GM19025 (cell line): Measurements from ENCODE around the gene OR2Z1.

ENCODE experiments used
- ATAC-seq: cut with Tn5 transposase; IDR thresholded peaks from one replicate; pipeline ENCODE4 v1.9.1; 2021; ENCODE audit warnings: mild to moderate bottlenecking, low read depth, moderate library complexity; ENCODE audit not compliant: unreplicated experiment

The OR2Z1 gene, protein sequence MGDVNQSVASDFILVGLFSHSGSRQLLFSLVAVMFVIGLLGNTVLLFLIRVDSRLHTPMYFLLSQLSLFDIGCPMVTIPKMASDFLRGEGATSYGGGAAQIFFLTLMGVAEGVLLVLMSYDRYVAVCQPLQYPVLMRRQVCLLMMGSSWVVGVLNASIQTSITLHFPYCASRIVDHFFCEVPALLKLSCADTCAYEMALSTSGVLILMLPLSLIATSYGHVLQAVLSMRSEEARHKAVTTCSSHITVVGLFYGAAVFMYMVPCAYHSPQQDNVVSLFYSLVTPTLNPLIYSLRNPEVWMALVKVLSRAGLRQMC

DNA sequence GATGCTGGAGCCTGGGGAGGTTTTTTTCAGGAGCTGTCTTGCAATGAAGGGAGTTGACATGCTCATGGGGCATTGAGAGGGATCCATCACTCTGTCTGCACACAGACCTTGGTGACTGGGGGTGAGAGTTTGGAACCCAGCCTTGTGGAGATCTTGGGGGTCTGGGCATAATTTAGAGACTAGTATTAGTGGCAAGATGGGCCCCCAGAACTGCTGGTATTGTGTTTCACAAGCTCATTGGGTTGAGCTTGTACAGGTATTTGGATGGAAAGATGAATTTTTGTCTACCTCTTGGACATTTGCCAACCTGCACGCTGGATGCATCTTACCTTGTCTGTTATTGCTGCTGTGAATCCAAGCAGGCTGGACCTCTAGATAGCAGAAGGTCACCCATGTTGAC, at the start of gene OR2Z1:
TSS of gene OR2Z1 (plus strand) at position 301 of the 400 bp plus-strand sequence. CDS start 9,395 bp downstream, outside the sequence.
- ATAC-seq = no peak

DNA sequence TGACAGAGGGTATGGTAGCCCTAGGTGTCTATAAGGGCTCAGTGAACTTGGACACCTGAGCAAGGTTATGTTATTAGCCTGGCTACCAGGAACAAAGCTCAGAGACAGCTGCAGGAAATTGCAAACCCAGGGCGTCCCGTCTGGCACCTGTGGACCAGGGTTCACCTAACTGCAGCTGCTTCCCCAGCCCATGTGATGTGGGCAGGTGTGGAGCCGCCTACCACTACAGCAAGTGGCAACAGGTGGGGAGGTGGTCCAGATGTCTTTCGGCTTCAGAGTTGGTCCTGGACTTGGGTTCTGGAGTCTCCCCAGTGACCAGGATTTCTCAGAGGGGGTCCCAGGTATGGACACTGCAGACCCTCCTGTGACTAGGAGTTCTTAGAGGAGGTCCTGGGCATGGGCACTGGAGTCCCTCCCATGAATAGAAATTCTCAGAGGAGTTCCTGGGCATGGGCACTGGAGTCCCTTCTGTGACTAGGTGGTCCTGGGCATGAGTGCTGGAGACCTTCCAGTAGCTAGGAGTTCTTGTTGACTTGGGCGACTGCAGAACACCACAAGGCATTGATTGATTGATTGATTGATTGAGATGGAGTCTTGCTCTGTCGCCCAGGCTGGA, 48.0 kb upstream of the OR2Z1 start:
- no peak for ATAC-seq

DNA sequence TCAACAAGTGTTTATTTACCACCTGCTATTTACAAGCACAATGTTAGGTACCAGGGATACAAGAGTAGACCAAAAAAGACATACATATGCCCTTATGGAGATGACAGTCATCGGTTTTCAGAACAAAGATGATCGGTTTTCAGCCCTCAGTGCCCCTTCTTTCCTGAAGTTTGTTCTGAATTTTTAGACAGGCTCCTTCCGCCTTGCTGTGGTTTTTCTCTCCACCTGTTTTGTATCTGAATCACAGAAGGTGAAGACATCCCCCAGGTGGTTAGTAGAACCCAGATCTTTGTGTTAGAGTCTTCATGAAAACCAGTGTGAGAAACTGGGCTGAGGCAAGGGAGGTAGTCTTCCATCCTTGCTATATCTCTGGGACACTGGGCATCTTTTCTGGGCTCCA, 46.4 kb upstream of the OR2Z1 start:
- ATAC-seq = no peak

DNA sequence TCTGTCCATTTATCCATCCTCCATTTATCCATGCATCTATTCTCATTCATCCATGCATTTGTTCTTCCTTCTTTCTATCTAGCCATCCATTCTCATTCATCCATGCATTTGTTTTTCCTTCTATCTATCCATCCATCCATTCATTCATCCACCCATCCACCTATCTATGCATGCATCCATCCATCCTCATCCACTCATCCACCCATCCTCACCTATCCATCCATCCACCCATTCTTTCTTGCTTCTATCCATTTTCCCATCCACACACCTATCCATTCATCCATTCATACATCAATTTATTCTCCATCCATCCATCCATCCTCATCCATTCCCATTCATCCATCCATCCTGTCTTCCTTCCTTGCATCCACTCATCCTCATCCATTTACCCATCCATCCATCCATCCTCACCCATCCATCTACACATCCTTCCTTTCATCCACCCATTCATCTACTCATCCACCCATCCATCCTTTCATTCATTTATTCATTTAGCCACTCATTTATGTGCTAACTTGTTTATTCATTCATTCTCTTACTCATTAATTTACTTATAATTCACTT, 43.1 kb upstream of the OR2Z1 start:
- no peak for ATAC-seq

DNA sequence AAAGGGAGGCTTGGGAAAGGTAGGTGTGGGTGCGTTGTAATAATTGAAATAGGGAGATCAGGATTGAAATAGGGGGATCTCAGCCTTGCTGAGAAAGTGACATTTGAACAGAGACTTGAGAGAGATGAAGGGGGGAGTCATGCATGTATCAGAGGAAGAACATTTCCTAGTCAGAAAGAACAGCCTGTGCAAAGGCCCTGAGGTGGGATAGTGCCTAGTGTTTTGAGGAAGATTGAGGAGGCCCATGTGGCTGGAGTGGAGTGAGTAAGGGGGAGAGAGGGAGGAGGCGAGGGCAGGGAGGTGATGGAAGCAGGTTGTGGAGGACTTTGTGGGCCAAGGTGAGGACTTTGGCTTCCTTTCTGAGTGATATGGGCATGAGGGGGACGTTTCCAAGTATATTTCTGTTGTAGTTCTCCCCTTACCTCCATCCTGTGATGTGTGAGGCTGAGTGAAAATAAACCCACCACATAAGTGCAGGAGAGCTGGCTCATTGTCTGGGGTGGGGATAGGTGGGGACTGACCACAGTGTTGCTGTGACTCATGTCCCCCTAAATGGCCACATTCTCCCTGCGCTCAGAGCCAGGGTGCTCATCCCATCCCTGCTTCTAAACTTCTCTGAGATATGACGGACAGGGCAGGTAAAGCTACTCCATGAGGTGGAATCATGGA, 40.6 kb upstream of the OR2Z1 start:
- ATAC-seq = no peak

DNA sequence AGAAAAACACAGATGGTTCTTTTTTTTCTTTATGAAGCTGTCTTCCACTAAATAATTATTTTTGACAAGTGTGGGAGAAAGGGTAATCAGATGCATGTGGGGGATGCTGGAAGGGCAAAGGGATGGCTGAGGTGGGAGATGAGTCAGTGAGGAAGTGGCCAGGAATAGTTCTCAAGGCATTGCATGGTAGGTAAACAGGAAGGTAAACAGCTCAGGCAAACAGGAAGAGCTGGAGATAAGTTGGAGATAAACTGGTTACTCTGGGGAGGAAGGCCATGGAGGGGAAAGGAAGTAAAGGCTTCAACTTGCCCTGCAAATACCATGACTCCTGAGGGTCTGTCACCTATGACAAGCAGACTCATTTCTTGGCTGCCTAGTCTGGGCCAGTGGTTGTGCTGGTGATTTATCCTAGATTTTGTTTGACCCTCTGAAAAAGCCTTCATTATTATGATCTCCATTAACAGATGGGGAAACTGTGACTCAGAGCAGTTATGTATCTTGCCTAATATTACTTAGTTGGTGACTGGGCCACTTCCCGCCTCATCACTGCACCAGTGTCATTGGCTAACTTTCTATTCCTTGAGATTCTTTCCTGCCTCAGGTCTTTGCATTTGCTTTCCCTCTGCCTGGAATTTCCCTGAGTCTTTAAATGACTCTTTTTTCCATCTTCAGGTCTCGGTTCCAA, 39.9 kb upstream of the OR2Z1 start:
- no peak for ATAC-seq

DNA sequence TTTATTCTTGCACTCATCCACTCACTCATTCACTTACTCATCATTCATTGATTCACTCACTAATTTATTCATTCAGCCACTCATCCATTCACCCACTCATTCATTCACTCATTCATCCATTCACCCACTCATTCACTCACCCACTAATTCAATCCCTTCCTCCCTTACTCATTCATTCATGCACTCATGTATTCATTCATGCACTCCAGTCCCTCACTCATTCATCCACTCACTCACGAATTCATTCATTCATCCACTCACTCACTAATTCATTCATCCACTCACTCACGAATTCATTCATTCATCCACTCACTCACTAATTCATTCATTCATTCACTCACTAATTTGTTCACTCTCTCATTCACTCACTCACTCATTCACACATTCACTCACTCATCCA, 39.0 kb upstream of the OR2Z1 start:
- ATAC-seq = no peak

DNA sequence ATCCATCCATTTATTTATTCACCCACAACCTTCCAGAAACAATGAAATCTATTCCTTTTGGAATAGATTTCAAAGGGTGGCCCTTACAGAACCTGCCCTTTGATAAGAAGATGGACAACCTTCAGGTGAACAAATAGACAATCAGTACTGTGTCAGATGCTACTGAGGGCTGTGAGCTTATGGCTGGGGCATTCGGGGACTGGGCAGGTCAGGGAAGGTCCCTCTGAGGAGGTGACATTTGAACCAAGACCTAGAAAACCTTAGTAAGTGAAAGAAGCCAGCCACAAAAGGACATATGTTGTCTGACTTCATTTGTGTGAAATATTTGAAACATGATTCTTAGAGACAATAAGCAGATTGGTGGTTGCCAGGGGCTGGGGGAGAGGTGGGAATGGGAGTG, 38.5 kb upstream of the OR2Z1 start:
- ATAC-seq = no peak

DNA sequence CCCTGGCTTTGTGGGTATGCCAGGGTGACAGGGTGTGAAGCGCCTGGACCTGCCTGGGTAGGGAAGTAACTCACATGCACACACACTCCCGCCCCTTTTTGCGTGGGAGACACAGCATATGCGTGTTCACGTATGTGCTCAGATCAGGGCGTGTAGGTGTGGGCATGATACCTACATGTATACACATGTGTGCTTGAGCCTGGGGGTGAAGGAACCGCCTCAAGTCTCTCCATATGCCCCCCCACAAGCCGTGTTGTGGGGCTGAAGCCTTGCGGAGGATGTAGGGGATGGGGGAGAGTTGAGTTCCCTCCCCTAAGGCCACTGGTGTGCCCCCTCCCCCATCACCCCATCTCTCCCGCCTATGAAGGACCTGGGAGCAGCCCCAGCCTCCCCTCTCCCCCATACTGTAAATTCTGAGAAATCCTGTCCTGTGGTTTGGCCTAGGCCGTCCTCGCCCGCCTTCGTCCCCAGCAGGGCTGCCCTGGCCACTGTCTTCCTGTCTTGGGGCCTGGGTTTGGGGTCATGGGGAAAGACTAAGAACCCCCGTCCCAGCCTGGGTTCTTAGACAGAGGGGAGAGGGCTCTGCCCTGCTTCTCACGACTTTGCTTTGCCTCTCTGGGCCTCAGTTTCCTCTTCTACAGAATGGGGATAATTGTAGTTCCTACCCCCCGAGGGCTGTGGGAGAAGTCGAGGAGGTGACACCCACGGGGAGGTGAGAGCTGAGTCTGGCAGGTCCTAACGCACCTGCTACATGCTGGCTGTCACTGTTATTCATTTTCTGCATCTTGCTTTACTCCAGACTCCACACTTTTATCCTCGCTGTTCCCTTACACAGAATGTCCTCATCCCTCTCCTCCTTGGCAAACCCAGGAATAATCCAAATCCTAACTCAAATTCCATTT, 37.2 kb upstream of the OR2Z1 start:
- ATAC-seq = no peak

DNA sequence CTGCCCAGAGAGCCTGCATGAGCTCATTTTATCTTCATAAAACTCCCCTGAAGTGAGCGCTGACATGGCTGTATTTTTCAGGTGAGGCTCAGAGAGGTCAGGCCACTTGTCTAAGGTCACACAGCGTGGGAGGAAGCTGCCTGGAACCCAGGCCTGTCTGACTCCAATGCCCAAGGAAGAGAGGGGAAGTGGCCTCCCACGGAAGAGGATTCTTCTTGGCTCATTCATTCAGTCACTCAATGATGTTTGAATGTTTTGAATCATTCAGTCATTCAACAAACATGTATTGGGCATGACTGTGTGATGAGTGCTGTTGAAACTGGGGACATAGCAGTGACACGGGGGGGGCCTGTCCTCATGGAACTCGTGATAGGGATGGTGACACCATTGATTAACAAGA, 34.9 kb upstream of the OR2Z1 start:
- no peak for ATAC-seq

DNA sequence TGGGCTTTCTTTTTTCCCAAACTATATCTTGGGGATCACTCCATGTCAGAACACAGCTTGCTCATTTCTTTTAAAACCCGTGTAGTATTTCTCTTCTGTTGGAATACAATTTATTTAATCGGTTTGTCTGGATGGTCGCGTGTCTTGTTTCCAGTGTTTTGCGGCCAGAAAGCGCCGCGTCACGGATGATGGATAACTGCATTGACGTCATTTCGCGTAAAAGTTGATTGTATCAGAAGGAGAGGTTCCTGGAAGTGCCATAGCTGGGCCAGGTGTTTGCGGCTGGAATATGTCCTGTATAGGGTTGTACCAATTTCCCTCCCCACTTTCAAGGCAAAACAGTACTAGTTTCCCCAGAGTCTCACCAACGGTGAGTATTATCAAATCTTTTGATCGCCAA, 32.5 kb upstream of the OR2Z1 start:
- ATAC-seq = no peak

DNA sequence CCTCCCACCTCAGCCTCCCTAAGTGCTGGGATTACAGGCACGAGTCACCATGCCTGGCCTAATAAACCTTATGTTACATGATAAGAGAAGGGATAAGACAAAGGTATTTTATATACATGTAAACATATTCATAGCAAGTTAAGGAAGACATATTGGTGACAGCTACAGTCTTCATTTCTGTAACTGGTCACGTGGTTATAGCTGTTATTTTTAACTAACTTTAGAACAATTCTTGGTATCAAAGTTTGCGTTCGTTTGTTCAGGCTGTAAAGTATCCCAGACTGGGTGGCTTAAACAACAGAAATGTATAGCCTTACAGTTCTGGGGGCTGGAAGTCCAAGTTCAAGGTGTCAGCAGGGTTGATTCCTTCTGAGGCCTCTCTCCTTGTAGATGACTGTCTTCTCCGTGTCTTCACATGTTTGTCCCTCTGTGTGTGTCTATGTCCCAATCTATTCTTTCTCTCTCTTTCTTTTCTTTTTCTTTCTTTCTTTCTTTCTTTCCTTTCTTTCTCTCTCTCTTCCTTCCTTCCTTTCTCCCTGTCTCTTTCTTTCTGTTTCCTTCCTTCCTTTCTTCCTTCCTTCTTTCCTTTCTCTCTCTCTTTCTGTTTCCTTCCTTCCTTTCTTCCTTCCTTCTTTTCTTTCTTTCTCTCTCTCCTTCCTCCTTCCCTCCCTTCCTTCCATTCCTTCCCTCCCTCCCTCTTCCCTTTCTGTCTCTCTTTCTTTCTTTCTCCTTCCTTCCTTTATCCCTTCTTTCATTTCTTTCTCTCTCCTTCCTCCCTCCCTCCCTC, 30.5 kb upstream of the OR2Z1 start:
- ATAC-seq = no peak

DNA sequence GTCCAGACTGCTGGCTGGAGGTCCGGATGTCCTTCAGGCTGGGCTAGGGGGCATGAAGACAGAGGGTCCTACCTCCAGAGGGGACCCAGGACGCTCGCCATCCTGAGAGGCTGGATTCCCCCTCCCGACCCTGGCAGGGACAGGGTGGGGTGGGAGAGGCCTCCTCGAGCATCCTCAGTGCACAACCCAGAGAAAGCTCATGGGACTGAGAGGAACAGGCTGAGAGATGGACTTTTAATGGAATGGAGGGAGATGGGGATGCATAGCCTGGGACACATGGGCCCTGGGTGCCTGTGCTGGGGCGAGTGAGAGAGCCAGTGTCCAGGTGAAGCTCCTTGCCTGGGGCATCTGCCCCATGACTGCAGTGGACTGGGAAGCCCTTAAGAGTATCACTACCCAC, 25.9 kb upstream of the OR2Z1 start:
- no peak for ATAC-seq

DNA sequence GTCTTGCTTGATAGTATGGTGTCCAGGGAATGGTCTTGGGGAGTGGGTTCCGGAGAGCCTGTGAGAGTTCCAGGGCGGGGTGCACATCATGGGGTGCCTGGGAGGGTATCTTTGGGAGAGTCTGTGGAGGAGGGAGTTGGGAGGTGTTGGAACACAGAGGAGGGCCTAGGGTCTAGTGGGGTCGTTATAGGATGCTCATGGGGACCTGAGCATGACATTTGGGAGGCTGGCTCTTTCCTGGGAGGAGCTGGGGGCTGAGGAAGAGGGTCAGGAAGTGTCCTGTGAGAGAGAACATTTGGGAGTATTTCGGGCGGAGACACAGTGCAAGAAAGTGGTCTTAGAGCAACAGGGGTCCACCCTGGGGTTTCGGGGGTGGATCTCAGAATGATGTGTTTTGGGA, 25.5 kb upstream of the OR2Z1 start:
- no peak for ATAC-seq

DNA sequence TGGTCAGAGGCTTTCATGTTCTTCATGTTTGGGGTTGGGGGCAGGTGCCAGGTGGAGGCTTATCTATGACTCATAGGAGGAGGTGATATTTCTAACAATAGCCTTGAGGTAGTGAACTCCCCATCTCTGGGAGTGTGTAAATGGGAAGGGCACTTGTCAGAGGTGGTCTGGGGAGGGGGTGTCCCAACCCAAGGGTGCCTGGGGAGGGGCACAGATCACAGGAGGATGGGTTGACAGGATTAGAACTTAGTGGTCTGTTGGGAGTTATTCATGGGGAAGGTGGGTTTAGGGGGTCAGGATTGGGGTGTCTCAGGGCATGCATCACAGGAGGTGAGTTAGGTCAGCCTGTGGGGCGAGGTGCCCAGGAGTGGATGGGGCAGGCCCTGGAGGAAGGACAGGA, 24.4 kb upstream of the OR2Z1 start:
- ATAC-seq = no peak

DNA sequence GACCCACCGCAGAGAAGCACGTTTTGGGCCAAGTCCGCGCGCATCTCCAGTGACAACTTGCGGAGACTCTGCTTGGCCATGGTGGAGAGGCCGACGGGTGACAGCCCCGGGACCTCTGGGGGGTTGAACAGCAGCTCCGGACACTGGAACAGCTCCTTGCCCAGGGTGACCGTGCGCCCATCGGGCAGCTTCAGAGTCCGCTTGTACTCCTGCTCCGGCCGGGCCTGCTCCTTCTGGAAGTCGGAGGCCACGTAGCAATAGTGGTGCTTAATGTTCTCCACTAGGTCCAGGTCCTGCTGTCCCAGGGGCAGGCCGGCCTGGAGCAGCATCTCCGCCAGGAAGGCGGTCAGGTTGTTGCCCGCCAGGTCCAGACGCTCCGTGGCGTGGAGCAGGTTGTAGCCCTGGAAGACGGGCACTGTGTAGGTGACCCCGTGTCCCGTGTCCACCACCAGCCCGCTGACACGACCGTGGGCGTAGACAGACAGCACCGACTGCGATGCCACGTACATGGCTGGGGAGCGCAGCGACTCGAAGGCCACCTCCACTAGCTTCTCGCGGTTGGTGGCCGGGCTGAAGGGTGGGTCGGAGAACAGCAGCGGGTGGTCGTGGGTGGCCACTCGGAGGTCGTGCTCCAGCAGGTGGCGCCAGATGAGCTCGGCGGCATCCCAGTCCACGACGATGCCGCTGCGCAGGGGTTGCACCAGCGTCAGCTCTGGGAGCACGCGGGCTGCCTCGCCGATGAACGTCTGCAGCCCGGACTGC, 23.6 kb upstream of the OR2Z1 start:
- no peak for ATAC-seq

DNA sequence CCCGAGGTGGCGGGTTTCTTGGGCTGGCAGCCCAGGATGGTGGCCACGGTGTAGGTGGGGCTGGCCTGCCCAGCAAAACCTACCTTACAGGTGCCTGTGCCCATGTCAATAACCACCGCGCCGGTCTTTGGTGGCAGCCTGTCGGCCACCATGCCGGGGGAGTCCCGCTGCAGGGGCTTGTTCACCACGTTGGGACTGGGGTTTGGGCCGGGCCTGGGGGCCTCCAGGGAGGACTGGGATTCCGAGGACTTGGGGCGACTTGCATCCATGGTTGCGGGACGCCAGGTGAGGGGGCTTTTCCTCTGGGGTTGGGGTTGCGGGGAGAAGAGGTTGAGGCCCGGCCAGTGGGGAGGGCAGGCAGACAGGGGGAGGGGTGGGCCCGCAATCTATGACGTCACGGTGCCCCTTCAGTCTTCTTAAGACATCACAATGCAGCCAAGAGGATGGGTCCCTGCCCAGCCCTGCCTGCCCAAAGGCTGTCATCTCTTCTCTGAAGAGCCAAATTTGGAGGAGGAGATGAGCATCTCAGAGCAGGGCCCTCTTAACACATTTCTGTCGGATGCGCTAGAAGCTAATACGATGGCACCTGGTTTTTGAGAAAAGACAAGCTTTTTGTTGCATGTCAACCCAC, 22.9 kb upstream of the OR2Z1 start, which contains the start of gene ACTL9:
TSS of gene ACTL9 (minus strand) at position 363 of the 631 bp plus-strand sequence. CDS start at position 269, 94 bp downstream.
- ATAC-seq = no peak

DNA sequence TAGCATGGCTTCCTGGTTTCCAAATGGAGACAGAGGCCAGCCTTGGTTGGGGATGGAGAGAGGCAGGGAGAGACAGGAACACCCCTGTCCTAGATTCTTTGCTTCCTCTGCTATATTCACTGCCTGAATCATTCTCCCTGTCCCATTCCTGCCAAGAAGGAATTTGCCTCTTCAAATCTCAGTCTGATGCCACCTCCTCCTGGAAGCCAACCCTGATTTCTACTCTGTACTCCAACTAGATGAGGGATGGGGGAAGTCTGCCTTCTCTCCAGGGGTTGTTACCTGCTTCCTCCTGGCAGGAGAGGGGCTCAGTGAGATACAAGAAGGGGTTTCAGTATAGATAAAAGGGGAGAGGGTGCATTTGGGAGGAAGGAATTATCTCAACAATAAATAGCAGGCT, 21.5 kb upstream of the OR2Z1 start:
- ATAC-seq = no peak
